K562 (cell line): ENCODE results near the gene ZNF180. TPM values are rescaled to one million over a fixed set of nuclear protein-coding genes. Genes with fewer than 3 reads are reported as not detected.
A peak's percentile ranks its signal among the peaks of the same experiment; 100 is the strongest.

Experiments used
- E2F4 ChIP-seq: sonication (generic); formaldehyde crosslinking; IDR thresholded peaks from 2 replicates; pipeline ENCODE4 v1.8.0; 2022; ENCODE audit warnings: mild to moderate bottlenecking, low read depth, missing genetic modification reagents
- E4F1 ChIP-seq: fragments of 250-450 bp; sonication (Bioruptor Pico); IDR thresholded peaks from 2 replicates; pipeline ENCODE4 v1.5.0; 2021; ENCODE audit warnings: mild to moderate bottlenecking, borderline replicate concordance
- HNRNPUL1 ChIP-seq: fragments of 200-400 bp; formaldehyde crosslinking; IDR thresholded peaks from 2 replicates; pipeline ENCODE4 v1.6.1; 2017; ENCODE audit warnings: low read length
- KAT8 ChIP-seq: fragments of 450-650 bp; IDR thresholded peaks from 2 replicates; pipeline ENCODE4 v1.6.1; 2016; ENCODE audit warnings: low read depth, mild to moderate bottlenecking
- MAFK ChIP-seq: IDR thresholded peaks from 2 replicates; pipeline ENCODE4 v1.6.1; 2011; ENCODE audit warnings: low read length, improper control_type of control experiment
- MCM2 ChIP-seq: fragments of 450-650 bp; IDR thresholded peaks from 2 replicates; pipeline ENCODE4 v1.6.1; 2017; ENCODE audit warnings: low read depth, mild to moderate bottlenecking
- NR4A1 ChIP-seq, 2 experiments: fragments of 250-450 bp in 1 of 2; fragments of 450-650 bp in 1 of 2; sonication (Bioruptor Pico) in 1 of 2; IDR thresholded peaks; 2 replicates each; pipeline versions ENCODE4 v1.4.0 to v1.6.1; 2016 to 2020; ENCODE audit warnings: mild to moderate bottlenecking in 2 of 2, missing compliant biosample characterization in 1 of 2, missing genetic modification characterization in 1 of 2, moderate library complexity in 1 of 2
- PCBP2 ChIP-seq: fragments of 200-400 bp; formaldehyde crosslinking; IDR thresholded peaks from 2 replicates; pipeline ENCODE4 v1.6.1; 2018; ENCODE audit warnings: low read length, low read depth, mild to moderate bottlenecking, moderate library complexity; ENCODE audit not compliant: poor library complexity, severe bottlenecking
- RERE ChIP-seq: sonication (generic); formaldehyde crosslinking; IDR thresholded peaks from 2 replicates; pipeline ENCODE4 v1.8.0; 2023; ENCODE audit warnings: missing genetic modification reagents, mild to moderate bottlenecking, borderline replicate concordance
- STAT5B ChIP-seq: fragments of 250-450 bp; sonication (Bioruptor Pico); IDR thresholded peaks from 2 replicates; pipeline ENCODE4 v1.8.0; 2021; ENCODE audit warnings: mild to moderate bottlenecking, inconsistent platforms
- ZBTB43 ChIP-seq: sonication (generic); formaldehyde crosslinking; IDR thresholded peaks from 2 replicates; pipeline ENCODE4 v1.8.0; 2023; ENCODE audit warnings: mild to moderate bottlenecking, missing genetic modification reagents
- ZNF551 ChIP-seq: fragments of 250-450 bp; sonication (Bioruptor Pico); IDR thresholded peaks from 2 replicates; pipeline ENCODE4 v1.5.0; 2021; ENCODE audit warnings: mild to moderate bottlenecking, moderate library complexity
- ZNF830 ChIP-seq: fragments of 250-450 bp; sonication (Bioruptor Pico); IDR thresholded peaks from 2 replicates; pipeline ENCODE4 v1.5.0; 2021; ENCODE audit warnings: mild to moderate bottlenecking
- polyA plus RNA-seq, 8 experiments: library from polyadenylated mRNA; depleted of rRNA in 4 of 8; stranded (reverse) in 5 of 8; unstranded in 3 of 8; fragments of >200 nt; fragmentation: Nextera tagmentation in 2 of 8; fragmentation: Illumina TruSeq in 1 of 8; extraction: Ambion mirVana in 2 of 8; extraction: Trizol in 1 of 8; gene quantifications; 2 replicates each; pipeline versions ENCODE4 v1.2.1 to v1.2.3, GENCODE V29; 2011 to 2014; ENCODE audit warnings: inconsistent platforms in 1 of 8, missing spikeins in 1 of 8
- total RNA-seq, 7 experiments: library from RNA; depleted of rRNA in 6 of 7; stranded (reverse); fragments of >200 nt in 6 of 7; fragmentation: Illumina TruSeq in 2 of 7; extraction: Trizol in 2 of 7; gene quantifications; 2 replicates each; pipeline versions ENCODE4 v1.2.1 to v1.2.3, GENCODE V29; 2011 to 2021; ENCODE audit warnings: low replicate concordance in 1 of 7

ZNF180 gene
- total and polyA plus RNA-seq, 9 of the 15 experiments (the other 6 are each of a cell fraction or from before 2014, with no cell fraction given) = 1.8 to 8.7 (median 5.9) TPM

- TF ChIP-seq E2F4 = peak; percentile 87
- TF ChIP-seq HNRNPUL1 = no peak
- TF ChIP-seq E4F1 (CRISPR knock-in tag) = no peak
- no peak for TF ChIP-seq ZNF551 (CRISPR knock-in tag)
- TF ChIP-seq KAT8 = no peak
- TF ChIP-seq ZBTB43 (CRISPR knock-in tag) = no peak
- TF ChIP-seq NR4A1 (CRISPR knock-in tag; IDR thresholded peaks at IDR 0.05) = no peak
- TF ChIP-seq NR4A1 (tag; IDR thresholded peaks at IDR 0.05) = 0 out of 2 replicates have a peak, but pooled peaks have one; percentile 43
- 0 out of 2 replicates have a peak, but pooled peaks have one; percentile 51 for TF ChIP-seq RERE
- TF ChIP-seq MAFK = no peak
- TF ChIP-seq STAT5B (CRISPR knock-in tag) = no peak
- no peak for TF ChIP-seq MCM2
- TF ChIP-seq PCBP2 = no peak
- TF ChIP-seq ZNF830 (CRISPR knock-in tag) = no peak
These were observed at the start of gene ZNF180 (continued) for GRCh38 chr19:44499962-44500949.
